GM10847 (cell line): ENCODE data around the gene LRPPRC.

Experiments
- POLR2A ChIP-seq: IDR thresholded peaks from 2 replicates; pipeline ENCODE4 v1.6.1; 2011; ENCODE audit not compliant: insufficient read length; ENCODE audit errors: extremely low read depth

Gene LRPPRC

DNA sequence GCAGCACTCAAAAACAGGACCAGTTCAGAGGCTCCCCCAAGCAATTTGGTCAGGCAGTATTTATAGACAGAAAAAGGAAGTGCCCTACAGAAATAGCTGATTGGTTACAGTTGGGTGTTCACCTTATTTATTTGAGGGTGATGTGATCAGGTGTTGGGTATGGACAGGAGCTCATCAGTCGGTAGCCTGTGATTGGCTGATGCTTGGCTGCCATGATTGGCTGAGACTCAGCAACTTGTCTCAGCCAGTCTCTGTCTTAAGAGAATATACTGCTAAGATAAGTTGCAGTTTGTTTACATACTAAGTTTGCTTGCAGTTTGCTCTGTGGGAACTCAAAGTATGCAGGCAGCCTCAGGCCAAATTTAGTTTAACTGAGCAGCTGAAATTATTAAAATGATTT lies 147.6 kb downstream of the LRPPRC start:
- TF ChIP-seq POLR2A = no peak

GRCh38 chr2:43846140-43846793 lies 149.5 kb downstream of the LRPPRC start:
- no peak for TF ChIP-seq POLR2A

GRCh38 chr2:43845181-43845580 lies 150.6 kb downstream of the LRPPRC start:
- no peak for TF ChIP-seq POLR2A

DNA sequence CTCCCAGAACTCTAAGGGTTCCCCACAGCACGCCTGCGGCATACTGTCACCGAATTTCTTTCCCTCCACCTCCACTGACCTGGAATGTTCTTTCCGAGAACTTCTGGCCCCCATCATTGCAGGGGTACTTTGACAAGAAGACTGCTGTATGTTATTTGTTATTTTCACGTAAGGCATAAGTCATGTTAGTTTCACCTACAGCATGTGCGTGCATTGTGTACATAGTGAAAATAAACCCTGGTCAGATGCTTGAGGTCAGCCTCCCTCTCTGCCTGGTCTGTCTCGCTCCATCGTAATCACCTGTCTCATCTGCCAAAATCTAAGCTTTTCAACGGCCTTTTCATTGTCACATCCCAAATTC lies 152.9 kb downstream of the LRPPRC start:
- TF ChIP-seq POLR2A = no peak

GRCh38 chr2:43841949-43842865 lies 153.6 kb downstream of the LRPPRC start:
- TF ChIP-seq POLR2A = no peak

DNA sequence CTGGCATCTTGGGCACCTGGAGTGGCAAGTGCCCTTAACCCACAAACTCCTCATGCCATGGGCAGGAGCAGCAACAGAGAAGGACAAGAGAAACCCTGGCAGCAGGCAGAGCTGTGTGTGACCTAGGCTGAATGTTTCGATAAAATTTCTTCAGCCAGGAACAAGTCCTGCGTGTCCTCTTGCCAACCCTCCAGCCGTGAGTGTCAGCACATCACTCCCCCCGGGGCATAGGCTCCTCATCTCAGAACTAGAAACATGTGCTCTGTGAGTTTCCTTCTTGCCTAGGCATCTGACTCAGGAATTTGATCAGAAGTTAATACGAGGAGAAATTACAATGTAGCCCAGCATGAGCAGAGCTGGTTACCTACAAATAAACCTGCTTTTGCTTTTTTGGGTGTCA lies 154.8 kb downstream of the LRPPRC start:
- TF ChIP-seq POLR2A = no peak

DNA sequence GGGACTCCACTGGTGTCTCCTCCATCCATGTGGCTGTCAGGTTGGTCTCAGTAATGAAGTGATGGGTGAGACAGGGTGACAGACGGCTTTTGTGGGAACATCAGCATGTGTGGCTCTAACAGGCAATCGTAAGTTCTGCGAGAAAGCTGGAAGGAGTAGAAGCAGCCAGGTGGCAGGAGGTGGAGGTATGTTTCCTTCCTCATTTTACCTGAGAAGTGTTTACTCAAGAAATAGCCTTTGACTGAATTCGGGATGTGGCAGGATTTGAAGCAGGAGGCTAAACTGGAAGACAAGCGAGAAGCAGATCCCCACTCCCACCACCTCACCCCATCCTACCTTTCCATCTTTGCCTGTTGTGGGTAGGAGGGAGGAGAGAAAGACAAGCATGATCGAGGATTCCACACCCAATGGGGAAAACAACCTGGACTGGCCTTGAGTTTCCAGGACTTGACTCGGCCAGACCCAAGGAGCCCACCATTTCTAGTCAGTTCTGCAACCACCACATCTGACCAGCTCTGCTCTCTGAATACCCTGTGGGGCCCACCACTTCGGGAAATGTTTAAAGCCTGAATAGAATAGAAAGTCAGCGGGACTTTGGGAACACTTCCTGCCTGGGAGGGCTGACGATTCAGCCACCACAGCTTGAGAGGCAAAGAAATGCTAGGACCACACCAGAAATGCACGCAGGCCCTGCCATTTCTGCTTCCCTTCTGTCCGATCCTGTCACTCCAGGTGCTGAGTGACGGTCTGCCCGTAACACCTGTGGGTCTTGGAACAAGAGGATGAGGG lies 155.8 kb downstream of the LRPPRC start:
- no peak for TF ChIP-seq POLR2A

DNA sequence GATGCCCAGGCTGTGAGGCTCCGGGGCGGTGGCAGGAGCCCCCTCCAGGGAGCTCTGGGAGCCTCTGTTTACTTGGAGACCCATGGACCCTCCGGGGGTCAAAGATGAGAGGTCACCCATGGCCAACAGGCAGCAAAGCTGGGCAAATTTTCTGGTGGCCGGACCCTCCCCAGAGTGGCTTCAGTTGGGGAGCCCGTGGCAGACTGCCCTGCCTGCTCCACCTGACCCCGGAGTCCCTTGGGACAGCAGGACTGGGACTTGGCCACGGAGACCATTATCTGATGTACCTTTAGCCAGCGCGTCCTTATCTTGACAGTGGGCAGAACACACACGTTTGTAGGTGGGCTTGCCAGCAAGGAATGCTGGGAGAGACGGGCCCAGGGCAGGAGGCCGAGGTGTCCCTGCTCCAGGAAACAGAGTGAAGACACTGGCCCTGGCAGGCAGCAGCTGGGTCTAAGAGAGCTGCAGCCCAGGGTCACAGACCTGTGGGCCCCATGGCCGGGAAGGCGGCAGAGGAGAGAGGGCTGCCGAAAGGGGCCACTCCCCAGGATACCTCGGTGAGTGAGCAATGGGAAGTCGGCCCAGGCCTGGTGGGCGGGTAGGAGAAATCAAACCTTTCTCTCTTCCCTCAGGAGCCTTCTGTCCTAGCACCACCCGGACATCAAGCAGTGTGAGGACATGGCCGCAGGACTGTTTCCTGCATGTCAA lies 157.1 kb downstream of the LRPPRC start, which contains the start of the genes ABCG5 and ABCG8:
Gene ABCG5, minus strand, starts transcription at position 280 of the 708 bp plus-strand sequence. Its CDS starts 160 bp downstream, at position 120.
Gene ABCG8, plus strand, starts transcription at position 412 of the 708 bp plus-strand sequence. Its CDS starts 83 bp downstream, at position 495.
- TF ChIP-seq POLR2A = no peak

DNA sequence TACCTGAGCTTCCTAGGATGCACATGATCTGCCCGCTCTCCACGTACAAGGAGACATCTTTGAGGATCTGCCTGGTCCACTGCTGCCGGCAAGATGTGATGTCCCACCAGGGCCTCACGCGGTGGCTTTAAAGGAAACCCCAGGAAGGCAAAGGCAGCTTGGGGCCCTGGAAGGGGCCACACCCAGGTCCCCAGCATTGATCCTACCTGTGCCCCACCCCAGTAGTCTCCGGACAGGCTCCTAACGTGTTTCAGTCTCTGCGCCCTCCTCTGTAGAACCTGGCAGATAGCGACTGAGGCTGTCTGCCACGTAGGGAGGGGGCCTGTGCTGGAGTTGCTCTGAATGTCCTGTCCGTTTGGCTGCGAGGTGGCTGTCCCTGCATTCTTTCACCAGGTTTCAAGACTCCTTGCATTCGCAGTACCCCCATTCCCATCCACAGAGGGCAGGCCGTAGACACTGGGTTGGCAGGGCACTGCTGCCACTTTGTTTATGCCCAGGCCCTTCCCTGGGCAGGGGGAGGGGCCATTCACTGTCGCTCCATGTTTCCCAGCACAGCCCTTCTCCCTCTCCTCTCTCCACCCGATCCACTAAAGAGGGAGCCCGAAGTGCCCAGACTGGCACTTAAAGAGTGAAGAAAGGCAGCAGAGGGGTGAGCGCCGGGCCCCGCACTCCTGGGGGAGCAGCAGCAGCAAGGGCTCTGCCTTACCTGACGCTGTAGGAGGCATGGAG lies 157.8 kb downstream of the LRPPRC start:
- no peak for TF ChIP-seq POLR2A

- no peak for TF ChIP-seq POLR2A
Measured at GRCh38 chr2:43837033-43837432, 158.8 kb downstream of the LRPPRC start.
